Adrenal gland (tissue), 12 donors: ENCODE results near the gene MARCKS. TPM values are rescaled to one million over a fixed set of nuclear protein-coding genes. Genes with fewer than 3 reads are reported as not detected.

Experiments
- DNase-seq, 7 donors: peaks; one replicate each; pipeline ENCODE4 v3.0.0-alpha.2; 2019 to 2020
- H3K27ac ChIP-seq, 5 donors: fragments of 200-600 bp; sonication (generic) in 4 of 5; 1 replicate in 3 of 5; 2 replicates in 2 of 5; pipeline versions ENCODE4 v1.5.1 to v1.8.0; 2016 to 2020; ENCODE audit warnings: mild to moderate bottlenecking in 1 of 5
- H3K27me3 ChIP-seq: fragments of 200-600 bp; 2 replicates; pipeline ENCODE4 v1.8.0; 2021
- H3K36me3 ChIP-seq, 2 donors: fragments of 200-600 bp; replicated peaks in 1 of 2; 1 replicate in 1 of 2; 2 replicates in 1 of 2; pipeline versions ENCODE4 v1.5.1 to v1.8.0; 2018 to 2022
- H3K4me1 ChIP-seq, 2 donors: fragments of 200-600 bp; replicated peaks in 1 of 2; 1 replicate in 1 of 2; 2 replicates in 1 of 2; pipeline versions ENCODE4 v1.5.1 to v1.8.0; 2018 to 2021
- H3K4me3 ChIP-seq, 4 donors: fragments of 200-600 bp; sonication (generic) in 3 of 4; one replicate each; pipeline ENCODE4 v1.5.1; 2016 to 2018
- H3K9me3 ChIP-seq, 3 donors: fragments of 200-600 bp; sonication (generic) in 1 of 3; replicated peaks in 1 of 3; 1 replicate in 2 of 3; 2 replicates in 1 of 3; pipeline versions ENCODE4 v1.5.1 to v1.8.0; 2016 to 2021
- POLR2A ChIP-seq, 2 donors: fragments of 450-650 bp; IDR thresholded peaks; one replicate each; pipeline ENCODE4 v1.6.1; 2017; ENCODE audit warnings: antibody characterized with exemption in 2 of 2, mild to moderate bottlenecking in 2 of 2, moderate library complexity in 1 of 2
- WGBS, 4 donors: extraction: QIAGEN DNeasy Blood & Tissue Kit in 2 of 4; methylation state at CpG; one replicate each; pipeline versions ENCODE4 v1.1.5 to v1.1.7; 2013 to 2017; 5-methylcytosine and 5-hydroxymethylcytosine counted together
- intact Hi-C, 2 donors: fragments of 100-400 bp; cut with DNase I; formaldehyde crosslinking; loops; one replicate each; pipeline versions ENCODE4 v1.14.1 to v1.15.0; 2022 to 2023
- polyA plus RNA-seq, 3 donors: library from polyadenylated mRNA; stranded (reverse); fragments of 200-250 nt in 2 of 3; fragments of 350-450 nt in 1 of 3; fragmentation: Illumina TruSeq in 1 of 3; extraction: RNeasy Lipid Tissue Mini Kit (QIAGEN cat#74804) in 1 of 3; gene quantifications; one replicate each; pipeline ENCODE4 v1.2.3, GENCODE V29; 2013 to 2014
- total RNA-seq, 9 donors: library from RNA; depleted of rRNA in 4 of 9; stranded (reverse); fragments of >200 nt in 4 of 9; fragments of 120-200 nt in 1 of 9; fragmentation: NEBNext Ultra II Directional in 1 of 9; extraction: Animal tissue kit (Norgen Biotek cat#: 25700) in 1 of 9; gene quantifications; one replicate each; pipeline versions ENCODE4 v1.1.0 to v1.2.4, GENCODE V29; 2013 to 2023
- TF ChIP-seq, protein P1 (sequence below), 6 experiments: fragments of 450-650 bp in 4 of 6; fragments of 200-600 bp in 2 of 6; sonication (generic) in 1 of 6; IDR thresholded peaks; 1 replicate in 5 of 6; 2 replicates in 1 of 6; pipeline versions ENCODE4 v1.5.1 to v1.8.0; 2016 to 2021; ENCODE audit warnings: antibody characterized with exemption in 6 of 6, mild to moderate bottlenecking in 2 of 6, moderate library complexity in 1 of 6
- donor health status: healthy with polysubstance abuse.
- donor health status: Bipolar disorder and iron deficiency.
- donor health status: DM: yes; HTN: yes; CAD: no.
- donor health status: DM: no; HTN: no; CAD: no.
- donor health status: DM: no; HTN: no; CAD: no.
- donor health status: DM: yes; HTN: yes; CAD: no.

MARCKS gene
- total and polyA plus RNA-seq, 12 donors: 8.7 to 71.3 (median 41.1) TPM

- Histone ChIP-seq H3K4me1 (peaks cover 8 to 23% of the 10 kb centered on the region in 2 donors), H3K27me3 (peaks cover 6% of the 10 kb centered on the region), H3K36me3 (no peaks in the 10 kb centered on the region), H3K9me3 (no peaks in the 10 kb centered on the region), H3K4me3 (peak overlapping the region in 1 of 4 donors; percentile 70), H3K27ac (peak overlapping the region in 3 of 5 donors; percentile 50 to 91 (median 89))
- TF ChIP-seq, protein P1, sequence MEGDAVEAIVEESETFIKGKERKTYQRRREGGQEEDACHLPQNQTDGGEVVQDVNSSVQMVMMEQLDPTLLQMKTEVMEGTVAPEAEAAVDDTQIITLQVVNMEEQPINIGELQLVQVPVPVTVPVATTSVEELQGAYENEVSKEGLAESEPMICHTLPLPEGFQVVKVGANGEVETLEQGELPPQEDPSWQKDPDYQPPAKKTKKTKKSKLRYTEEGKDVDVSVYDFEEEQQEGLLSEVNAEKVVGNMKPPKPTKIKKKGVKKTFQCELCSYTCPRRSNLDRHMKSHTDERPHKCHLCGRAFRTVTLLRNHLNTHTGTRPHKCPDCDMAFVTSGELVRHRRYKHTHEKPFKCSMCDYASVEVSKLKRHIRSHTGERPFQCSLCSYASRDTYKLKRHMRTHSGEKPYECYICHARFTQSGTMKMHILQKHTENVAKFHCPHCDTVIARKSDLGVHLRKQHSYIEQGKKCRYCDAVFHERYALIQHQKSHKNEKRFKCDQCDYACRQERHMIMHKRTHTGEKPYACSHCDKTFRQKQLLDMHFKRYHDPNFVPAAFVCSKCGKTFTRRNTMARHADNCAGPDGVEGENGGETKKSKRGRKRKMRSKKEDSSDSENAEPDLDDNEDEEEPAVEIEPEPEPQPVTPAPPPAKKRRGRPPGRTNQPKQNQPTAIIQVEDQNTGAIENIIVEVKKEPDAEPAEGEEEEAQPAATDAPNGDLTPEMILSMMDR (IDR thresholded peaks at IDR 0.05): no peak
- no peak for TF ChIP-seq POLR2A (IDR thresholded peaks at IDR 0.05)
- intact Hi-C loops: no loop called here
- peak in 6 of 7 donors; percentile 7 to 64 (median 34) for DNase-seq
- WGBS, 4 donors: 21 to 40% (median 22%) methylated on average over 16 to 56 of the region's 56 CpGs
These were observed 3.2 kb downstream of the MARCKS start for GRCh38 chr6:113860181-113860955.

- peaks cover 2% of the 10 kb centered on the region for H3K27me3 ChIP-seq
- no peaks in the 10 kb centered on the region for H3K9me3 ChIP-seq
- no peak overlapping the region for H3K4me3 ChIP-seq
- no peaks in the 10 kb centered on the region for H3K36me3 ChIP-seq
- intact Hi-C loops: no loop called here
- DNase-seq: no peak
- no peak for TF ChIP-seq POLR2A (IDR thresholded peaks at IDR 0.05)
- TF ChIP-seq, protein P1 (IDR thresholded peaks at IDR 0.05): no peak
- peaks cover 8 to 9% of the 10 kb centered on the region in 2 donors for H3K4me1 ChIP-seq
- peak overlapping the region in 1 of 5 donors; percentile 2 for H3K27ac ChIP-seq
These were observed 5.0 kb downstream of the MARCKS start for GRCh38 chr6:113862112-113862511.

DNA sequence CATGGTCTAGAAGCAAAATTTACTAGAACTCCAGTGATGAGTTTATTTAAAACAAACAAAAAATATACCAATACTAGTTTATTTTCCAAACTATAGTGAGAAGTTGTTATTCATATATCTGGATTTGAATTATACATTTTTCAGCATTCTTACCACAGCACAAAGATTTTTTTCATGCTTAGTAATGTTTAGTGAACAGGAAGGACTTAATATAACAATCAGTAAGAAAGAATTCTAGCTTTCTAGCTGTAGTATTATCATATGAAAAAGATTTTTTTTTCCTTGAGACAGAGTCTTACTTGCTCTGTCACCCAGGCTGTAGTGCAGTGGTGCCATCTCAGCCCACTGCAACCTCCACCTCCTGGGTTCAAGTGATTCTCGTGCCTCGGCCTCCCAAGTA is 13.8 kb downstream of the MARCKS start:
- no peaks in the 10 kb centered on the region for H3K36me3 ChIP-seq
- no peaks in the 10 kb centered on the region for H3K4me1 ChIP-seq
- no peaks in the 10 kb centered on the region for H3K9me3 ChIP-seq
- peaks cover 4% of the 10 kb centered on the region for H3K27me3 ChIP-seq
- intact Hi-C loops: no loop called here
- TF ChIP-seq, protein P1 (IDR thresholded peaks at IDR 0.05): no peak
- TF ChIP-seq POLR2A (IDR thresholded peaks at IDR 0.05): no peak
- no peak overlapping the region for H3K4me3 ChIP-seq
- H3K27ac ChIP-seq: no peak overlapping the region
- WGBS, 4 donors: 83 to 93% (median 85%) methylated on average over 2 of the region's 2 CpGs
- DNase-seq: no peak

DNA sequence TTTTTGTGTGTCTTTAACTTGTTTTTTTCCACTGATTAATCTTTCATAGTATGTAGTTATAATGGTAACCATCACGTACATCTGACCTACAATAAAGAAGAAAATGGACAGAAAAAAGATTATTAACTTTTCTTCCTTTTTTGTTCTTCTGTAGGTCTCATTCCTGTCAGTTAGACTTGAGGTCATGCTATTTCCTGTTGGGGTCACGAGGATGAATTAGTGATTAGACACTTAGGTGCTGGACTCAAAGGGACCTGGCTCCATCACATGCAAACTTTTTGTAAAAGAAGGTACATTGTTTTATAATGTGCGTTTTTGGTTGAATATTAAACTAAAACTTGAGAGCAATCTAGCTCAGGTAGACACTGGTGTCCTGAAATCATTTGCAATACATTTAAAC is 14.8 kb downstream of the MARCKS start:
- DNase-seq: no peak
- no peaks in the 10 kb centered on the region for H3K9me3 ChIP-seq
- no peaks in the 10 kb centered on the region for H3K4me1 ChIP-seq
- intact Hi-C loops: no loop called here
- no peak for TF ChIP-seq POLR2A (IDR thresholded peaks at IDR 0.05)
- H3K4me3 ChIP-seq: no peak overlapping the region
- peaks cover 4% of the 10 kb centered on the region for H3K27me3 ChIP-seq
- H3K36me3 ChIP-seq: no peaks in the 10 kb centered on the region
- 65 to 70% (median 67%) methylated on average over 3 of the region's 3 CpGs for WGBS, 4 donors
- H3K27ac ChIP-seq: no peak overlapping the region
